ENCODE data around the gene RAD54L.
"Not testable (repeated sequence)": the region's sequence is repeated elsewhere in the genome, so short reads cannot be mapped to it uniquely, and the experiment has no call there.

GRCh38 chr1:46241733-46242132 lies 5.8 kb upstream of the RAD54L start:
- TF ChIP-seq SPI1 (IDR thresholded peaks at IDR 0.05; ENCODE audit: borderline replicate concordance, low read depth); CTCF (IDR thresholded peaks at IDR 0.05; ENCODE audit: insufficient read depth, low read length): not testable (repeated sequence)
